H9 (cell line): Measurements from ENCODE around the gene TIMM22. TPM values are rescaled to one million over a fixed set of nuclear protein-coding genes. Genes with fewer than 3 reads are reported as not detected.

Source experiments
- DNase-seq: peaks from one replicate; pipeline ENCODE4 v3.0.0-alpha.2; 2017
- H2AFZ ChIP-seq: one replicate; pipeline ENCODE4 v1.6.1; 2013; ENCODE audit warnings: mild to moderate bottlenecking, low read length, control low read depth, moderate library complexity
- H2AK5ac ChIP-seq: 2 replicates; pipeline ENCODE4 v1.6.1; 2013; ENCODE audit warnings: low read length, control low read depth, mixed read lengths; ENCODE audit not compliant: insufficient read length
- H2BK120ac ChIP-seq: one replicate; pipeline ENCODE4 v1.6.1; 2013; ENCODE audit warnings: low read depth, mild to moderate bottlenecking, low read length, control low read depth, inconsistent platforms; ENCODE audit not compliant: poor library complexity, severe bottlenecking
- H2BK12ac ChIP-seq: 2 replicates; pipeline ENCODE4 v1.6.1; 2013; ENCODE audit warnings: low read length, control low read depth, mixed read lengths, low read depth; ENCODE audit not compliant: insufficient read length
- H2BK15ac ChIP-seq: 2 replicates; pipeline ENCODE4 v1.6.1; 2013; ENCODE audit warnings: low read depth, low read length, control low read depth
- H2BK20ac ChIP-seq: one replicate; pipeline ENCODE4 v1.6.1; 2013; ENCODE audit warnings: low read depth, mild to moderate bottlenecking, low read length, control low read depth, inconsistent platforms; ENCODE audit not compliant: poor library complexity, severe bottlenecking
- H2BK5ac ChIP-seq: 2 replicates; pipeline ENCODE4 v1.6.1; 2013; ENCODE audit warnings: low read length, control low read depth, mixed read lengths; ENCODE audit not compliant: insufficient read length
- H3K14ac ChIP-seq: 2 replicates; pipeline ENCODE4 v1.6.1; 2013; ENCODE audit warnings: low read length, control low read depth; ENCODE audit not compliant: insufficient read depth
- H3K18ac ChIP-seq: 2 replicates; pipeline ENCODE4 v1.6.1; 2013; ENCODE audit warnings: low read depth, mild to moderate bottlenecking, mixed read lengths, low read length, control low read depth; ENCODE audit not compliant: insufficient read length
- H3K23ac ChIP-seq: 2 replicates; pipeline ENCODE4 v1.6.1; 2013; ENCODE audit warnings: low read length, control low read depth, mixed read lengths, low read depth; ENCODE audit not compliant: insufficient read length
- H3K23me2 ChIP-seq: 2 replicates; pipeline ENCODE4 v1.6.1; 2013; ENCODE audit warnings: low read depth, mild to moderate bottlenecking, mixed read lengths, low read length, control low read depth; ENCODE audit not compliant: insufficient read length, poor library complexity, severe bottlenecking
- H3K27ac ChIP-seq: 2 replicates; pipeline ENCODE4 v1.5.1; 2013; ENCODE audit warnings: low read length, control low read depth, mixed read lengths, low read depth; ENCODE audit not compliant: insufficient read length
- H3K27me3 ChIP-seq: 2 replicates; pipeline ENCODE4 v1.6.1; 2013; ENCODE audit warnings: low read length, control low read depth, inconsistent platforms; ENCODE audit not compliant: insufficient read depth
- H3K4ac ChIP-seq: 2 replicates; pipeline ENCODE4 v1.6.1; 2013; ENCODE audit warnings: low read depth, mild to moderate bottlenecking, control low read depth, inconsistent platforms, low read length, moderate library complexity
- H3K4me1 ChIP-seq: 2 replicates; pipeline ENCODE4 v1.6.1; 2013; ENCODE audit warnings: low read length, control low read depth, inconsistent platforms; ENCODE audit not compliant: insufficient read depth
- H3K4me2 ChIP-seq: 2 replicates; pipeline ENCODE4 v1.6.1; 2013; ENCODE audit warnings: low read length, control low read depth, mixed read lengths; ENCODE audit not compliant: insufficient read length, insufficient read depth
- H3K56ac ChIP-seq: 2 replicates; pipeline ENCODE4 v1.6.1; 2013; ENCODE audit warnings: low read depth, mild to moderate bottlenecking, mixed read lengths, low read length, control low read depth; ENCODE audit not compliant: insufficient read length
- H3K79me1 ChIP-seq: 2 replicates; pipeline ENCODE4 v1.6.1; 2013; ENCODE audit warnings: low read depth, mild to moderate bottlenecking, moderate library complexity, low read length, control low read depth, inconsistent platforms; ENCODE audit not compliant: insufficient read depth, poor library complexity, severe bottlenecking
- H3K79me2 ChIP-seq: 2 replicates; pipeline ENCODE4 v1.6.1; 2013; ENCODE audit warnings: low read length, control low read depth, inconsistent platforms; ENCODE audit not compliant: insufficient read depth
- H3K9ac ChIP-seq: 2 replicates; pipeline ENCODE4 v1.6.1; 2013; ENCODE audit warnings: low read length, control low read depth, mixed read lengths; ENCODE audit not compliant: insufficient read length; ENCODE audit errors: extremely low read depth
- H3K9me3 ChIP-seq: one replicate; pipeline ENCODE4 v1.6.1; 2013; ENCODE audit warnings: low read depth, low read length, inconsistent platforms; ENCODE audit not compliant: control insufficient read depth
- H3T11ph ChIP-seq: one replicate; pipeline ENCODE4 v1.6.1; 2013; ENCODE audit warnings: mild to moderate bottlenecking, low read length, control low read depth, inconsistent platforms
- H4K20me1 ChIP-seq: one replicate; pipeline ENCODE4 v1.6.1; 2013; ENCODE audit not compliant: control insufficient read depth, insufficient read length, insufficient read depth
- H4K5ac ChIP-seq: 2 replicates; pipeline ENCODE4 v1.6.1; 2013; ENCODE audit warnings: low read depth, mild to moderate bottlenecking, mixed read lengths, low read length, control low read depth; ENCODE audit not compliant: insufficient read length
- H4K8ac ChIP-seq: replicated peaks from 2 replicates; pipeline ENCODE4 v1.6.1; 2013; ENCODE audit warnings: low read length, control low read depth, mixed read lengths, low read depth; ENCODE audit not compliant: insufficient read length
- H4K91ac ChIP-seq: 2 replicates; pipeline ENCODE4 v1.6.1; 2013; ENCODE audit warnings: low read depth, mild to moderate bottlenecking, moderate library complexity, mixed read lengths, low read length, control low read depth; ENCODE audit not compliant: insufficient read length
- H3K27ac Mint-ChIP-seq, 3 experiments: 2 replicates in 2 of 3; 3 replicates in 1 of 3; pipeline ENCODE4 v1.8.0; 2020 to 2021; ENCODE audit warnings: mixed read lengths in 3 of 3, mild to moderate bottlenecking in 1 of 3, moderate library complexity in 1 of 3
- H3K27me3 Mint-ChIP-seq: 2 replicates; pipeline ENCODE4 v1.8.0; 2021; ENCODE audit warnings: low read depth, mild to moderate bottlenecking, moderate library complexity, mixed read lengths
- H3K36me3 Mint-ChIP-seq, 3 experiments: 2 replicates in 2 of 3; 3 replicates in 1 of 3; pipeline ENCODE4 v1.8.0; 2020 to 2021; ENCODE audit warnings: low read depth in 3 of 3, mixed read lengths in 3 of 3; ENCODE audit not compliant: insufficient read depth in 1 of 3
- H3K4me1 Mint-ChIP-seq, 2 experiments: 2 replicates each; pipeline ENCODE4 v1.8.0; 2020; ENCODE audit warnings: mixed read lengths in 2 of 2
- H3K4me3 Mint-ChIP-seq, 2 experiments: 2 replicates in 1 of 2; 3 replicates in 1 of 2; pipeline ENCODE4 v1.8.0; 2020 to 2021; ENCODE audit warnings: mild to moderate bottlenecking in 2 of 2, mixed read lengths in 2 of 2, moderate library complexity in 1 of 2
- H3K9me3 Mint-ChIP-seq, 2 experiments: 2 replicates in 1 of 2; 3 replicates in 1 of 2; pipeline ENCODE4 v1.8.0; 2020; ENCODE audit warnings: mild to moderate bottlenecking in 2 of 2, mixed read lengths in 2 of 2, moderate library complexity in 1 of 2
- WGBS: extraction: QIAGEN DNeasy Blood & Tissue Kit; methylation state at CpG from one replicate; pipeline ENCODE4 v1.1.7; 2013; ENCODE audit warnings: missing lambda C conversion rate, low lambda C conversion rate, mixed read lengths; ENCODE audit not compliant: insufficient read length; ENCODE audit errors: extremely low coverage; 5-methylcytosine and 5-hydroxymethylcytosine counted together
- total RNA-seq: library from RNA; stranded (reverse); gene quantifications from 2 replicates; pipeline ENCODE4 v1.2.1, GENCODE V29; 2021
- TF ChIP-seq, protein P1 (sequence below): fragments of 200-600 bp; sonication (generic); conservative IDR thresholded peaks from 3 replicates; pipeline ENCODE4 v1.8.0; 2021; ENCODE audit warnings: antibody characterized with exemption, mild to moderate bottlenecking

TIMM22 gene
- total RNA-seq, 1 experiment from 2014 or later: 23.0 TPM

- Histone ChIP-seq H3K9ac (no peak overlapping the region), H3K23me2 (no peaks in the 10 kb centered on the region), H3K79me1 (no peaks in the 10 kb centered on the region), H3K56ac (no peak overlapping the region), H3K14ac (no peak overlapping the region), H4K20me1 (no peaks in the 10 kb centered on the region), H3K23ac (no peak overlapping the region), H3T11ph (no peak overlapping the region), H2BK12ac (no peak overlapping the region), H3K79me2 (no peaks in the 10 kb centered on the region), H3K18ac (no peak overlapping the region), H3K27ac (no peak overlapping the region), H3K4me1 (no peaks in the 10 kb centered on the region), H2BK20ac (no peak overlapping the region), H2BK5ac (no peak overlapping the region), H2BK15ac (no peak overlapping the region), H3K27me3 (no peaks in the 10 kb centered on the region), H2BK120ac (no peak overlapping the region), H4K91ac (no peak overlapping the region), H2AFZ (no peak overlapping the region), H3K4me2 (no peak overlapping the region), H4K5ac (no peak overlapping the region), H2AK5ac (no peak overlapping the region), H3K4ac (no peak overlapping the region), H3K9me3 (no peaks in the 10 kb centered on the region), H4K8ac (no peak overlapping the region)
- H3K4me1 Mint-ChIP-seq: no peaks in the 10 kb centered on the region
- 0 out of 2 replicates have a peak, but pooled peaks cover 2% of the 10 kb centered on the region for H3K27me3 Mint-ChIP-seq
- DNase-seq: no peak
- H3K27ac Mint-ChIP-seq: no peak overlapping the region
- no peaks in the 10 kb centered on the region for H3K36me3 Mint-ChIP-seq
- TF ChIP-seq, protein P1, sequence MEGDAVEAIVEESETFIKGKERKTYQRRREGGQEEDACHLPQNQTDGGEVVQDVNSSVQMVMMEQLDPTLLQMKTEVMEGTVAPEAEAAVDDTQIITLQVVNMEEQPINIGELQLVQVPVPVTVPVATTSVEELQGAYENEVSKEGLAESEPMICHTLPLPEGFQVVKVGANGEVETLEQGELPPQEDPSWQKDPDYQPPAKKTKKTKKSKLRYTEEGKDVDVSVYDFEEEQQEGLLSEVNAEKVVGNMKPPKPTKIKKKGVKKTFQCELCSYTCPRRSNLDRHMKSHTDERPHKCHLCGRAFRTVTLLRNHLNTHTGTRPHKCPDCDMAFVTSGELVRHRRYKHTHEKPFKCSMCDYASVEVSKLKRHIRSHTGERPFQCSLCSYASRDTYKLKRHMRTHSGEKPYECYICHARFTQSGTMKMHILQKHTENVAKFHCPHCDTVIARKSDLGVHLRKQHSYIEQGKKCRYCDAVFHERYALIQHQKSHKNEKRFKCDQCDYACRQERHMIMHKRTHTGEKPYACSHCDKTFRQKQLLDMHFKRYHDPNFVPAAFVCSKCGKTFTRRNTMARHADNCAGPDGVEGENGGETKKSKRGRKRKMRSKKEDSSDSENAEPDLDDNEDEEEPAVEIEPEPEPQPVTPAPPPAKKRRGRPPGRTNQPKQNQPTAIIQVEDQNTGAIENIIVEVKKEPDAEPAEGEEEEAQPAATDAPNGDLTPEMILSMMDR: no peak
- H3K9me3 Mint-ChIP-seq: no peaks in the 10 kb centered on the region
- WGBS: no CpG with 5 or more reads among the region's 30 CpGs
- no peak overlapping the region for H3K4me3 Mint-ChIP-seq
These were observed 16.1 kb downstream of the TIMM22 start for GRCh38 chr17:1012823-1013728.
